Limb (tissue), 2 donors: ENCODE results near the gene DNAH2.

Experiments
- DNase-seq, 2 donors: peaks; one replicate each; pipeline ENCODE4 v3.0.0-alpha.2; 2016; ENCODE audit errors: extremely low spot score in 2 of 2

DNAH2 gene

DNA sequence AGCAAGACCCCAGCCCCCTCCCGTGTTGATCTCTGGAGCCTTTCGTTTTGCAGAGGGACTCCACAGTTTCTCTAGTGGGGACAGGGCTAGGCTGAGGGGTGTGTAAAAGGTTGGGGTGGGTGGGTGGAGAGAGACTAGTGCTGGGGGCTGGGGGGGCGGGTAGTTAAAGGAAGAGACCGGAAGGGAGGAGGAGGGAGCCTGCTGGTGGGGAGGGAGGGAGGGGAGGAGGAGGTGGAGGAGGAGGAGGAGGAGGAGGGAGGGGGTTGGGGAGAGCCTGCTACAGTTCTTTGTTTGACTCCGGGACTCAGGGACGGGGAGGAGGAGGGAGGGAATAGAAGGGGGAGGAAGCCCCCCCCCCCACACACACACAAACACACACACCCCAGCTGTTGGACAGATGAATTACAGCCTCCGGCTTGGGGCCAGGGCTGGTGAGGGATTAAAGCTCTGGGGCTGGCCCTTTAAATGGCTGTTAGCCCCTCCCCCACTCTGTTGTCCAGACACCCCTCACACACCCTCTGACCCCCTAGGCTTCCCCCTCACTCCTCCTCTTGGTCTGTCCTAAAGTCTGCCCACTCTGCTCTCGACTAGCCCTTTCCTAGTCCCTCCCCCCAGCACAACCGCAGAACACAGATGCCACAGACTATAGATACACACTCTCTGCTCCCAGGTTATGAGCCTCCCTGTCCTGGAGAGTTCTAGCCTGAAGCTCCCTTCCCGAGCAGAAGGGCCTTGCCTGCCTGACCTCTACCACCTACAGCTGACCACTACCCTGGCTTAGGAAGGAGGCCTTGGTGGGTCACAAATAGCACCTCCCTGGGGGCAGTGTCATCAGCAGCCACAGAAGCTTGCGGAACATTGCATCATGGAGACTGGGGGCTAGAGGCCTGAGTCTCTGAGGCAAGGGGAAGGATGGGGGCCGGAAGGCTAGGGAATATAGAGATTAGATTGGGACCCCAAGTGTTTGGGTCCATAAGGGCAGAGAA lies 120.8 kb downstream of the DNAH2 start:
- DNase-seq = peak; percentile 64 to 80

DNA sequence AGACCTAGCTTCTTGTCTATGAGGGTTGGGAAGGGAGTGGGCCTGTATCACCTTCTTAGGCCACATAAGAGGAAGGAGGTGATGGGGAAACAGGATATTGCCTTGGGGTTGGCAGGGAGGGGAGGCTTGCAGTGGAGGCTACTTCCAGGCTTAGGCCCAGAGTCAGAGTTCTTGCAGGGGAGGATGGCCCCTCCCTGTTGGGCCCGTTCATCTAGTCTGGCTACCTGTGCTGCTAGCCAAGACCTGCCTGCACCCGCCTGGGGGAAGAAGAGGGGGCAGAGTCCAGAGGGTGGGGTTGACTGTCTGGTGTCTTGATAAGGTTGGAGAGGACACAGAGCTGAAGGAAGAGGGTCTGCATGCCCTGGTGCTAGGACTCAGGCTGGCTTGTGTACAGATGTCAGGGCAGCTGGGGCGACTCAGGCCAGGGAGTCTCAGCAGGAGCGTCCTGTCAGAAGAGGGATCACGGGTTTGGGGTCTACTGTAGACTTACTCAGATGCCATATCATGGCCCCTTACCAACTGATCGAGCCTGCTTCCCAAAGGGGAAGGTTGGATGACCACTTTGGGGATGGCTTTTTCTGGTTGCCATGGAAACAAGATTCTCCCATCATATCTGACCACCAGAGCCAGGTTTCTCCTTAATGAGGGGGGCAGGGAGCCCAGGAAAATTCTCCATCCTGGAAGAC lies 121.8 kb downstream of the DNAH2 start:
- DNase-seq = no peak

DNA sequence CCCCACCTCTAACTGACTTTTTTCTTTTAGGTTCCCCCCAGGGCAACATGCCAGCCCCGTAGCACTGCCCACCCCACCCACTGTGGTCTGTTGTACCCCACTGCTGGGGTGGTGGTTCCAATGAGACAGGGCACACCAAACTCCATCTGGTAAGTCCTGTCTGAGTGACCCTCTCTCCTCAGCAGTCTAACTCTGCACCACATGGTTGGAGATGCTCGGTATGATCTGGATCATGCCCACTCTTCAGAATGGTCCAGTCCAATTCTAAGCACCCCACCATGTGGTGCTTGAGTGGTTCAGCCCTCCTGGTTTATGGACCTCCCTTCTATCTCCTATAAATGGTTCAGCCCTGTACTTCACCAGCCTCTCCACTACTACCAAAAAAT lies 122.3 kb downstream of the DNAH2 start:
- DNase-seq = no peak

DNA sequence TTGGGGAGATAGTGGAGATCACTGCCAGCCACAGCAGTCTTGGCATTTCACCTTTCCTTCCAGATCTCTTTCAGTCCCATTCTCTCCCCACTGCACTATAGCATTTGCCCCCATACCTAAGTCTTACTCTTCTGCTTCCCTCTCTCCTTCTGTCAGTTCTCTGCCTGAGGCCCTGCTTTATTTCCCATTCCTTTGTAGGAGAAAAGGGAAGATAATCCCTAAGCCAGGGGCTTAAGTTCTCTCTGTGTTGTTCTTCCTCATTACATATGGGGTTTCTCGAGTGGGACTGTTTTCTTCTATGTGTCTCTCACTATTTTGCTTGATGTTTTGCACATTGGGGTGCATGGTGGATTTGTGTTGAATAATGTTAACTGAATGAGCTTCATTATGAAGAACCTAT lies 122.9 kb downstream of the DNAH2 start:
- no peak for DNase-seq

DNA sequence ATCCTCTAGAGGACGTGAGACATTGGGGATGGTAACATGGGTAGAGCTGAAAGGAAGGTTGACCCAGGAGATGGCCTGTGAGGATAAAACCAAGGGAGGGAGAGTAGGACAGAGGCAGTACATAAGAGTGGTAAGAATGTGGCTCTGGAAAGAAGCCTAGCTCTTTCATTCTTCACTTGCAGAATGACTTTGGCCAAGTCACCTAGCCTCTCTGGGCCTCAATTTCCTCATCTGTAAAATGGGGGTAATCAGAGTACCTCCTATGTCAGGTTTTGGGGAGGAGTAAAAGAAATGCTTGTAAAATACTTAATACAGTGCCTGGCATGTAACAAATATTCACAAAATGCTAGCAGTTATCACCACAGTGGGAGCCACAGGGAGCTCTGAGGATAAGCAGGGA lies 123.3 kb downstream of the DNAH2 start:
- no peak for DNase-seq

DNA sequence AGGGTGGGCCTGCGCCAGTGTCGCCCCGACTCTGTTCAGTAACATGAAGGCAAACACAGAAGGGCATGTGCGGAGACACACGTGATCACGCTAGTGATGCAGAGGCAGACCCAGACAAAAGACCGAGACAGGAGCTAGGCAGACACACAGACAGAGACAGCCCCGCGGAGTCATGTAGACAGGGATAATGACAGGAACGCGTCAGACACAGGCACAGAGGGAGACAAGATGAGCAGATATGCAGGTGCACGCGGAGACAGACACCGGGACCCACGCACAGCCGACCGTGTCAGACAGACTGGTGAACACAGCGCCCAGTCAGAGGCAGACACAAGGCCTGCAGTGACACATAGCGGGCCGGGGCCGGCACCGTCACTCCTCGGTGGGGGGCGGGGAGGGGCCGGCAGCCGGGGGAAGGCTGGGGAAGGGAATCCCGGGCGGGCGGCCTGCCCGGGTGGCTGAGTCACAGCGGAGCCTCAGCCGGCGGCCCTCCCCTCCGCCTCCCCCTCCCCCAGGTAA lies 123.9 kb downstream of the DNAH2 start:
- DNase-seq = peak; percentile 49 to 85

- peak; percentile 86 to 97 for DNase-seq
Observed at GRCh38 chr17:7841915-7842379, 124.4 kb downstream of the DNAH2 start.

DNA sequence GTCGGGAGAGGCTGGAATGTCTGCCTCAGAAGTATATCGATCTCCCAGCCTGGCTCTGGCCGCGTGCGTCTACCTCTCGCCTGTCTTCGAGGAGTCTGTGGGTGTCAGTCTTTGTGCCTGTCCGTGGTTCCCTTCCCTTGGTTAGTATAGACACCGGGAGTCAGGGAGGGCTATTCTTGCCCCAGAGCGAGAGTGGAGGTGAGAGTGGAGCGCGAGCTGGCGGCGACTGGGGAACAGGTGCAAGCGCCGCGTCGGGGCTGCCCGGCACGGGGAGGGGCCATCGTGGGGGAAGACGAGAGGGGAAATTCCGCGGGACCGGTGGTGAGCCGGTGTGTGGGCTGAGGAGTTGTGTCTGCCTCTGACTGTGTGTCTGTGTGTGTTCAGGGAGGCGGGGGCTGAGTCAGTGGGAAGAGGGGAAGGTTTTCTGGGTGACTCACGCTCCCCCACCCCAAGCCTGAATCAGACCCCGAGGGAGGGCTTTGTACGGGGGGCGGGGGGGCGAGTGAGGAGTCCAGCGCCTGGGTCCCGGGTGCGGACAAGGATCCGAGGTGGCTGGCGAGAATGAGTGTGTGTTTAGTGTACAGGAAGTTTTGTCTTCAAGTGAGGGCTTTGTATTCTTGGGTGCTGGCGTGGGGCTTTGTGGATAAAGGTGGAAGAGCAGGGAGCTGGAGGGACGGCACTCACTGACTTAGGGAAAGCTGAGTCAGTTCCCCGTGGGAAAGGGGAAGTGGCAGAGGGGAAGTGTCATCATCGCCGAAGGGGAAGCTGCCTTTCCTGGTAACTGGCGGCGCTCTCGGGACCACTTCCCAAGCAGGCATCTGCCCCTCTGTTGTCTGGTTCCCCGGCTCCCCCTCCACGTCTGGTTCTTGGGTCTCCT lies 125.1 kb downstream of the DNAH2 start:
- peak in 1 of 2 donors; percentile 76 for DNase-seq

DNA sequence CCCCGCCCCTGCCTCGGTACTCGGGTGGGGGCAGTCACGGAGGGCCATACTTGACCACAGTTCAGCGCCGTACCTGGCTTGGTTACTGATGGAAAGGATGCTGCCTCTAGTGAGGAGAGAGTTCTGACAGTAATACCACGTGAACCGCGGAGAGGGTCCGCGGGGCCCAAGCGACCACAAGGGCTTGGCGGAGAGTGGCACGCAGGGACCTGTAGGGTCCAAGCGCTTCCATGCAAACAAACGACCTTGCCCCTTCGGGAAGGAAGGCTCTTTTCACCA lies 125.7 kb downstream of the DNAH2 start:
- no peak for DNase-seq

DNA sequence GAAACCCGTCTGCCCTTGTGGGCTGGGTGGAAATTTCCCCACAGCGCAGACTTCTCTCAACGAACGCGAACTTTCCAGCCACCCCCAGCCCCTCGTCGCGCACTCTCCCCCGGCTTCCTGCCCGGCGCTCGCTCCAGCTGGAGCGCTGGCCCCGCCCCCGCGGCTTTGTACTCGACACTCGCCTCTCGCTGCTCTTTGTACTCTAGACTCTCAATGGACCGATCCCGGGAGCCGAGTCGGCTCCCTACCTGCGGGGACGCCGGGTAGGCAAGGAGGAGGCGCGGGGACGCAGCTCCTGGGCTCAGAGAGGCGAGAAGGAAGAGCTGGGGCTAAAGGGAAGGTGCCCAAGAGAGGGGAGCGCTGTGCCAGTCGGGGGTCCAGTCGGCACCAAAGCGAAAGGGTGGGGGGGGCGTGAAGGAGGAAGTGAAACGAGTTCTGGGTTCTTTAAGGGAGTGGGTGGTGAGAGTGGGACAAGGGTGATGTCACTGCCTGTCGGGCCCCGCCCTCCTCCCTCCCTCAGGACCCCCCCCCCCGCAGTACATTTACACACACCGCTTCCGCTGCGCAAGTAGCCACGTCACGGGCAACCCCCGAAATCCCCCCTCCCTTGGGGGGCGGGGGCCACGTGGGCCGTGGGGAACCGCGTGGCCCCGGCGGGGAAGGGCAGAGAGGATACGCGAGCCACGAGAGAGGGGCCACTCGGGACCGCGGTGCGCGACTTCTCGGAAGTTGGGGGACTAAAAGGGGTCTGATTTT lies 126.2 kb downstream of the DNAH2 start:
- peak; percentile 61 to 85 for DNase-seq

DNA sequence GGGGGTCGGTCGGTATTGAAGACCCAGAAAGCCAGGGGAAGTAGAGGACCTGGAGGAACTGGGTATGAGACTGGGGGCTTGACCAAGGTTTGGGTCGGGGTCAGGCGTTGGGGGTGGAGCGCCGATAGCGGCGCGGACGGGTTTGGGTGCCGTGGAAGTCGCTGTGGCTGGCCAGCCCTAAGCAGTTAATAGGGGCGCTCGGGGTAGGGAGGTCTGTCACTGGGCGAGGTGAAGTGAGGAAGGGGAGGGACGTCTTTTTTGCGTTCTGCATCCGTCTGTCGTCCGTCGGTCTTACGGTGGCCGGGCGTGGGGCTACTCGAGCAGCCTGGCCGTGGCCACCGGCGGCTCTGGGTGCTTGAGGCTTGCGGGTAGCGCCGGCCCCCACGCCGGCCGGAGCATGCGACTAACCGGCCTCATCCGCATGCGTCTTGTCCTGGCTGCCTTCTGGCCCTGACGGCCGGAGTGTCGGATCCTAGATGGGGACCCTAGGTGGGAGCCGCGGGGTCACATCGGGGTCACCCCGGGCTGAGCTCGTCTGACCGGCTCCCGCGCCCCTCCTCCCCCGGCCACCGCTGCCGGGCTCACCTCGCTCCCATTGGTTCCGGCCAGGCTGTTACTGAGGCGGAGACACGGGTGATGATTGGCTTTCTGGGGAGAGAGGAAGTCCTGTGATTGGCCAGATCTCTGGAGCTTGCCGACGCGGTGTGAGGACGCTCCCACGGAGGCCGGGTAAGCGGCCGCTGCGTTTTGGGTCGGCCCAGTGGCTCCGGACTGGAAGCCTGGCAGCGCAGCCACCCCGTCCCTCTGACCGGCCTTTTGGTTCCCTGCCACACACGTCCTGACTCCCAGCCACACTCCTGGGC lies 127.0 kb downstream of the DNAH2 start:
- peak; percentile 89 to 96 for DNase-seq

- no peak for DNase-seq
Observed at GRCh38 chr17:7845359-7846062, 128.0 kb downstream of the DNAH2 start.

DNA sequence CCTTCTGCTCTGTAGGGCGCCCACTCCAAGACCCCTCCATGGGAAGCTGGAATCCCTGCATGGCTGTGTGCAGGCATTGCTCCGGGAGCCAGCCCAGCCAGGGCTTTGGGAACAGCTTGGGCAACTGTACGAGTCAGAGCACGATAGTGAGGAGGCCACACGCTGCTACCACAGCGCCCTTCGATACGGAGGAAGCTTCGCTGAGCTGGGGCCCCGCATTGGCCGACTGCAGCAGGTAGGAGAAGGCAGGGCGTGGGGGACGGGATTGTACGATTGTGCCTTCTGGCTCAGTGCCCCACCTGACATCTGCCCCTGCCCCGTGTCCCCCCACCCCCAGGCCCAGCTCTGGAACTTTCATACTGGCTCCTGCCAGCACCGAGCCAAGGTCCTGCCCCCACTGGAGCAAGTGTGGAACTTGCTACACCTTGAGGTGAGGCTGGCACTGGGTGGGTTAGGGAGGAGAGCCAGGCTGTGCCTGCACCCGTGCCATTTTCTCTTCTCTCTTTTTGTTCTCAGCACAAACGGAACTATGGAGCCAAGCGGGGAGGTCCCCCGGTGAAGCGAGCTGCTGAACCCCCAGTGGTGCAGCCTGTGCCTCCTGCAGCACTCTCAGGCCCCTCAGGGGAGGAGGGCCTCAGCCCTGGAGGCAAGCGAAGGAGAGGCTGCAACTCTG lies 128.7 kb downstream of the DNAH2 start:
- DNase-seq = no peak

GRCh38 chr17:7846765-7847661 lies 129.5 kb downstream of the DNAH2 start:
- DNase-seq = no peak

- no peak for DNase-seq
Observed at GRCh38 chr17:7848131-7848579, 130.6 kb downstream of the DNAH2 start.

DNA sequence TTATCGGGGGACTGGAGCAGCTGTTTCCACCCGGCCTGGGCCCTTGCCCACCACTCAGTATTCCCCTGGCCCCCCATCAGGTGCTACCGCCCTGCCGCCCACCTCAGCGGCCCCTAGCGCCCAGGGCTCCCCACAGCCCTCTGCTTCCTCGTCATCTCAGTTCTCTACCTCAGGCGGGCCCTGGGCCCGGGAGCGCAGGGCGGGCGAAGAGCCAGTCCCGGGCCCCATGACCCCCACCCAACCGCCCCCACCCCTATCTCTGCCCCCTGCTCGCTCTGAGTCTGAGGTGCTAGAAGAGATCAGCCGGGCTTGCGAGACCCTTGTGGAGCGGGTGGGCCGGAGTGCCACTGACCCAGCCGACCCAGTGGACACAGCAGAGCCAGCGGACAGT lies 131.2 kb downstream of the DNAH2 start:
- DNase-seq = no peak

DNA sequence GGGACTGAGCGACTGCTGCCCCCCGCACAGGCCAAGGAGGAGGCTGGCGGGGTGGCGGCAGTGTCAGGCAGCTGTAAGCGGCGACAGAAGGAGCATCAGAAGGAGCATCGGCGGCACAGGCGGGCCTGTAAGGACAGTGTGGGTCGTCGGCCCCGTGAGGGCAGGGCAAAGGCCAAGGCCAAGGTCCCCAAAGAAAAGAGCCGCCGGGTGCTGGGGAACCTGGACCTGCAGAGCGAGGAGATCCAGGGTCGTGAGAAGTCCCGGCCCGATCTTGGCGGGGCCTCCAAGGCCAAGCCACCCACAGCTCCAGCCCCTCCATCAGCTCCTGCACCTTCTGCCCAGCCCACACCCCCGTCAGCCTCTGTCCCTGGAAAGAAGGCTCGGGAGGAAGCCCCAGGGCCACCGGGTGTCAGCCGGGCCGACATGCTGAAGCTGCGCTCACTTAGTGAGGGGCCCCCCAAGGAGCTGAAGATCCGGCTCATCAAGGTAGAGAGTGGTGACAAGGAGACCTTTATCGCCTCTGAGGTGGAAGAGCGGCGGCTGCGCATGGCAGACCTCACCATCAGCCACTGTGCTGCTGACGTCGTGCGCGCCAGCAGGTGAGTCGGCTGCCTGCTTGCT lies 131.7 kb downstream of the DNAH2 start:
- DNase-seq = no peak
